Lower lobe of right lung (tissue), 2 donors: ENCODE measurements around the gene NUCB2. TPM values are rescaled to one million over a fixed set of nuclear protein-coding genes. Genes with fewer than 3 reads are reported as not detected.
"Not testable (repeated sequence)": the region's sequence is repeated elsewhere in the genome, so short reads cannot be mapped to it uniquely, and the experiment has no call there.

Experiments used
- ATAC-seq, 2 donors: fragments of 200-7000 bp; cut with Tn5 transposase; one replicate each; pipeline ENCODE4 v1.9.1; 2020 to 2022; ENCODE audit warnings: mild to moderate bottlenecking in 2 of 2, moderate library complexity in 2 of 2
- DNase-seq: peaks from one replicate; pipeline ENCODE4 v3.0.0-alpha.2; 2020
- H3K27ac ChIP-seq: fragments of 200-600 bp; one replicate; pipeline ENCODE4 v1.8.0; 2022
- H3K27me3 ChIP-seq: fragments of 200-600 bp; one replicate; pipeline ENCODE4 v1.8.0; 2022; ENCODE audit warnings: low read depth
- H3K36me3 ChIP-seq: fragments of 200-600 bp; one replicate; pipeline ENCODE4 v1.8.0; 2022; ENCODE audit warnings: mild to moderate bottlenecking
- H3K4me1 ChIP-seq: fragments of 200-600 bp; one replicate; pipeline ENCODE4 v1.8.0; 2022
- H3K4me3 ChIP-seq: fragments of 200-600 bp; one replicate; pipeline ENCODE4 v1.8.0; 2022; ENCODE audit warnings: mild to moderate bottlenecking
- H3K9me3 ChIP-seq: fragments of 200-600 bp; one replicate; pipeline ENCODE4 v1.8.0; 2022
- intact Hi-C: fragments of 100-400 bp; cut with DNase I; formaldehyde crosslinking; loops from one replicate; pipeline ENCODE4 v1.11.0; 2022
- long read RNA-seq: library from polyadenylated mRNA; unstranded; transcript quantifications from one replicate; pipeline ENCODE4 v2.0.0, GENCODE V29; 2021
- total RNA-seq: library from RNA; stranded (reverse); fragmentation: NEBNext Ultra II Directional; extraction: Animal tissue kit (Norgen Biotek cat#: 25700); gene quantifications from one replicate; pipeline ENCODE4 v1.2.1, GENCODE V29; 2021
- TF ChIP-seq, protein P1 (sequence below): fragments of 200-600 bp; IDR thresholded peaks from one replicate; pipeline ENCODE4 v1.8.0; 2022; ENCODE audit warnings: antibody characterized with exemption, mild to moderate bottlenecking
- donor health status: DM: no; HTN: yes; CAD: no; lungs with severe emphysema.

NUCB2 gene
- 82.7 TPM for total RNA-seq
- long read RNA-seq, transcript NUCB2-208 (14 exons, 2,274 nt) = major isoform, 41 of 108 reads
- long read RNA-seq, partial matches to known transcripts = 27 of 108 reads
- long read RNA-seq, other reads (novel, unspliced or antisense) = 37 of 108 reads

DNA sequence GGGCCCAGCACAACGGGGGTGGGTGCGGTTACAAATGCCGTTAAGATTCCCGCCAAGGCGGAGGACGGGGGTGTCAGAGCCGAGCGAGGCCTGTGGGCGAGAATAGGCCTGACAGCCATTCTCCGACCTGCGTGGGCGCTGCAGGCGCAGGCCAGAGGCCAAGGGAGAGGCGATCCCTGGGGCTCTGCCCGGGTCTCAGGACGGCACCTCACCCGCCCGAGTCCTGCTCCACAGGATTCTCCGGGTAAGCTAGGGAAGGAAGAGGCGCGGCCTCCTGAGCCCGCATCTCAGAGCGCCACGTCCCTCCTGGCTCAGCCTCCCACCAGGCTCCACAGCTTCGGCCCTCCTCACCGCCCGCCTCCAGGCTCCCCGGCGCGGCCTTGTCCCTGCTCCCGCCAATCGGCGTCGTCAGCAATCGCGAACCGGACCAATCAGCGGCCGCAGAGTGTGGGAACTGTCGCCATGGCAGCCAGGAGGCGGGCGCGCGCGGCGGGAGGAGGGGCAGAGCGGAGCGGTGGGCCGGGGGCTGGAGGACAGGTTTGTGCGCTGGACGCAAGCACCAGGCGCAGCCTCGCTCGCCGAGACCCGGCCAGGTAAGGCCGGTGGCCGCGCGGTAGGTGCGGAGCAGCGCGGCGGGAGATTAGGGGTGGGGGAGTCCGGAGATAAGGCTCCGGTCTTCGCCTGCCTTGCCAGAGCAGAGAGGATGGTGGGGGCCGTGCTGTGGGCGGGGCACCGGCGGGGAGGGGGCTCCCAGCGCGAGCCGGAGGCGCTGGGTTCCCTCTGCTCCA lies at the start of gene NUCB2:
NUCB2 (plus strand) TSS at position 504 of the 788 bp plus-strand sequence. CDS start 18,585 bp downstream, outside the sequence.
- H3K4me1 ChIP-seq = peaks cover 18% of the 10 kb centered on the region
- no peaks in the 10 kb centered on the region for H3K36me3 ChIP-seq
- ATAC-seq (peak; percentile 99 to 100), DNase-seq (peak; percentile 98)
- no peaks in the 10 kb centered on the region for H3K9me3 ChIP-seq
- intact Hi-C loops = no loop called here
- H3K4me3 ChIP-seq = peak within 1 kb of the TSS; percentile 97
- peak within 1 kb of the TSS; percentile 90 for H3K27ac ChIP-seq
- TF ChIP-seq, protein P1, sequence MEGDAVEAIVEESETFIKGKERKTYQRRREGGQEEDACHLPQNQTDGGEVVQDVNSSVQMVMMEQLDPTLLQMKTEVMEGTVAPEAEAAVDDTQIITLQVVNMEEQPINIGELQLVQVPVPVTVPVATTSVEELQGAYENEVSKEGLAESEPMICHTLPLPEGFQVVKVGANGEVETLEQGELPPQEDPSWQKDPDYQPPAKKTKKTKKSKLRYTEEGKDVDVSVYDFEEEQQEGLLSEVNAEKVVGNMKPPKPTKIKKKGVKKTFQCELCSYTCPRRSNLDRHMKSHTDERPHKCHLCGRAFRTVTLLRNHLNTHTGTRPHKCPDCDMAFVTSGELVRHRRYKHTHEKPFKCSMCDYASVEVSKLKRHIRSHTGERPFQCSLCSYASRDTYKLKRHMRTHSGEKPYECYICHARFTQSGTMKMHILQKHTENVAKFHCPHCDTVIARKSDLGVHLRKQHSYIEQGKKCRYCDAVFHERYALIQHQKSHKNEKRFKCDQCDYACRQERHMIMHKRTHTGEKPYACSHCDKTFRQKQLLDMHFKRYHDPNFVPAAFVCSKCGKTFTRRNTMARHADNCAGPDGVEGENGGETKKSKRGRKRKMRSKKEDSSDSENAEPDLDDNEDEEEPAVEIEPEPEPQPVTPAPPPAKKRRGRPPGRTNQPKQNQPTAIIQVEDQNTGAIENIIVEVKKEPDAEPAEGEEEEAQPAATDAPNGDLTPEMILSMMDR = no peak
- no peaks in the 10 kb centered on the region for H3K27me3 ChIP-seq

DNA sequence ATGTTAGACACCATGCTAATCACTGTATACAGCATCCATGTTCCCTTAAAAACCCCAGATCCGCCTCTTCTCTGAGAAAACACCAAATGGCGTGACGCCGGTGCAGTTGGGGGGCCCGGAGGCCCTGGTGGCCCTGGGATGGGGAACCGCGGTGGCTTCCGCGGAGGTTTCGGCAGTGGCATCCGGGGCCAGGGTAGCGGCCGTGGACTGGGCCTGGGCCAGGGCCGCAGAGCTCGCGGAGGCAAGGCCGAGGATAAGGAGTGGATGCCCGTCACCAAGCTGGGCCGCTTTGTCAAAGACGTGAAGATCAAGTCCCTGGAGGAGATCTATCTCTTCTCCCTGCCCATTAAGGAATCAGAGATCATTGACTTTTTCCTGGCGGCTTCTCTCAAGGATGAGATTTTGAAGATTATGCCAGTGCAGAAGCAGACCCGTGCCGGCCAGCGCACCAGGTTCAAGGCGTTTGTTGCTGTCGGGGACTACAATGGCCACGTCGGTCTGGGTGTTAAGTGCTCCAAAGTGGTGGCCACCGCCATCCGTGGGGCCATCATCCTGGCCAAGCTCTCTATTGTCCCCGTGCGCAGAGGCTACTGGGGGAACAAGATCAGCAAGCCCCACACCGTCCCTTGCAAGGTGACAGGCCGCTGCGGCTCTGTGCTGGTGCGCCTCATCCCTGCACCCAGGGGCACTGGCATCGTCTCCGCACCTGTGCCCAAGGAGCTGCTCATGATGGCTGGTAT lies 48.2 kb upstream of the NUCB2 start:
- not testable (repeated sequence) for DNase-seq, H3K4me3 ChIP-seq

DNA sequence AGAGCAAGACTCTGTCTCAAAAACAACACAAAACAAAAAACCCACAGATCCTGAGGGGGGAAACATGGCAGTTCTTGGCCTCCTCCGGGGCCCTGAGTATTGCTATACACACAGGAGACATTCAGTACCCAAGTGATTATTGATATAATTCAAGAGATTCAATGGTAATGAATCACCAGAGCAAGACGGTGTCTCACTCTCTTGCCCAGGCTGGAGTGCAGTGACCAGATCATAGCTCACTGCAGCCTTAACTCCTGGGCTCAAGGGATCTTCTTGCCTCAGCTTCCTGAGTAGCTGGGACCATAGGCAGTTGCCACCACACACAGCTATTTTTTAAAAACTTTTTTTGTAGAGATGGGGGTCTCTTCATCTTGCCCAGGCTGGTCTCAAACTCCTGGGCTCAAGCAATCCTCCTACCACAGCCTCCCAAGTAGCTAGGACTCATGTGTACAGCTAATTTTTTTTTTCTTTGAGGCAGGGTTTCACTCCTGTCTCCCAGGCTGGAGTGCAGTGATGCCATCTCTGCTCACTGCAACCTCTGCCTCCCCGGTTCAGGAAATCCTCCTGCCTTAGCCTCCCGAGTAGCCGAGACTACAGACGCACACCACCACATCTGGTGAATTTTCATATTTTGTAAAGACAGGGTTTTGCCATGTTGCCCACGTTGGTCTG lies 46.9 kb upstream of the NUCB2 start:
- ATAC-seq (no peak), DNase-seq (no peak)
- intact Hi-C loops = no loop called here
- no peaks in the 10 kb centered on the region for H3K36me3 ChIP-seq
- TF ChIP-seq, protein P1 = no peak
- no peaks in the 10 kb centered on the region for H3K27me3 ChIP-seq
- H3K27ac ChIP-seq = no peak overlapping the region
- H3K9me3 ChIP-seq = no peaks in the 10 kb centered on the region
- H3K4me3 ChIP-seq = no peak overlapping the region
- peaks cover 14% of the 10 kb centered on the region for H3K4me1 ChIP-seq

More for the DNA sequence above, 48.2 kb upstream of the NUCB2 start:
- H3K27ac ChIP-seq, H3K27me3 ChIP-seq, ATAC-seq, H3K36me3 ChIP-seq, intact Hi-C loops, H3K9me3 ChIP-seq: not testable (repeated sequence)
- peaks cover 14% of the 10 kb centered on the region for H3K4me1 ChIP-seq

DNA sequence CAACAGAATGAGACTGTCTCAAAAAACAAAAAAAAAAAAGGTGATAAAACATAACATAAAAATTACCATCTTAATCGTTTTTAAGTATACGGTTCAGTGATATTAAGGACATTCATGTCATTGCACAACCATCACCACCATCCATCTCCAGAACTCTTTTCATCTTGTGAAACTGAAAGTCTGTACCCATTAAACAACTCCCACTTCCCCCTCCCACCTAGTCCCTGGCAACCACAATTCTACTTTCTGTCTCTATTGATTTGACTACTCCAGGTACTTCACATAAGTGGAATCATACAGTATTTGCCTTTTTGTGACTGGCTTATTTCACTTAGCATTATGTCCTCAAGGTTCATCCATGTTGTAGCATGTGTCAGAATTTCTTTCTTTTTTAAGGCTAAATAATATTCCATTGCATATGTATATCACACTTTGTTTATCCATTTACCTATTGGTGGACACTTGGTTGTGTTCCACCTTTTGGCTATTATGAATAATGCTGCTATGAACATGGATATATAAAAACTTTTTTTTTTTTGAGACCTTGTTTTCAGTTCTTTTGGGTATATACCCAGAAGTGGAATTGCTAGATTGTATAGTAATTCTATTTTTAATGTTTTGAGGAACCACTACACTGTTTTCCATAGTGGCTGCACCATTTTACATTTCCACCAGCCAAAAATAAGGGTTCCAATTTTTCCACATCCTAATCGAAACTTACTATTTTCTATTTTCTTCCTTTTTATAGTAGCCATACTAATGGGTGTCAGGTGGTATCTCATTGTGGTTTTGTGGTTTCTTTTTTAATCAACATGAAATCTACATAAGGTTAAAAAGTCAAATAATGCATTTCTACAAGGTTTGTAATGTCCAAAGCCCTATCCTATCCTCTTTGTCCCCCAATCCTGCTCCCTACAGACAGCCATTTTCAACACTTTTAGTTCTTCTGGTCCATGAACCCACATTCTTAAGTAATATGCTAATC lies 45.4 kb upstream of the NUCB2 start:
- H3K9me3 ChIP-seq = no peaks in the 10 kb centered on the region
- no peaks in the 10 kb centered on the region for H3K36me3 ChIP-seq
- peaks cover 14% of the 10 kb centered on the region for H3K4me1 ChIP-seq
- ATAC-seq (peak; percentile 43 to 46), DNase-seq (no peak)
- no peak overlapping the region for H3K4me3 ChIP-seq
- H3K27ac ChIP-seq = no peak overlapping the region
- no peaks in the 10 kb centered on the region for H3K27me3 ChIP-seq
- intact Hi-C loops = no loop called here
- TF ChIP-seq, protein P1 = no peak

DNA sequence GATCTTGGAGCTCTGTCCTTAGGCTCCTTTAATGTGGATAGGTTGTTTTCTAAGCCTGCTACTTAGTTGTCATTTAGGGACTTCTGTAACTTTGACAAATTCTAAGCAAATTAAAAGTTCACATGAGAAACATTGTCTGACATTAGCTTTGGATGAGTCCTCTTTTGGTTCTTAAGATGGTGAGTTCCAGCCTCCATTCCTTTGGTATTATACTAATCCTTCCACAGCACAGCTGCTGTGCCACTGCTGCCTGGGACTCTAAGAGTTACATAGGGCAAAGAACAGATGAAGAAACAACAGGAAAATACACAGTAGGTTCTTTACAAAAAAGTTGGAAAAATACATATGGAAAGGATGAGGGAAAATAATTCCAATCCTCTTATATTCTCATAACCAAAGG lies 43.4 kb upstream of the NUCB2 start:
- Histone ChIP-seq H3K9me3 (no peaks in the 10 kb centered on the region), H3K4me3 (no peak overlapping the region), H3K4me1 (peaks cover 14% of the 10 kb centered on the region), H3K36me3 (no peaks in the 10 kb centered on the region), H3K27ac (no peak overlapping the region), H3K27me3 (no peaks in the 10 kb centered on the region)
- ATAC-seq (no peak), DNase-seq (no peak)
- TF ChIP-seq, protein P1 = no peak
- intact Hi-C loops = no loop called here
